HCT116 (cell line): ENCODE results near the gene PPIL1. TPM values are rescaled to one million over a fixed set of nuclear protein-coding genes. Genes with fewer than 3 reads are reported as not detected.

Experiments used
- ATAC-seq: fragments of 200-7000 bp; cut with Tn5 transposase; 2 replicates; pipeline ENCODE4 v1.9.1; 2020; ENCODE audit warnings: mild to moderate bottlenecking, moderate library complexity
- BruUV-seq: library from RNA; stranded (reverse); fragments of 400-500 nt; replicated peaks from 2 replicates; lab custom pipeline; 2021; lab: Mats Ljungman, UMichigan
- CTCF ChIA-PET: fragments of 300-600 bp; sonication (Branson Sonifier 250); formaldehyde crosslinking; loops from one replicate; lab custom pipeline; 2021; ENCODE audit warnings: antibody characterized with exemption; lab: Charles Lee
- POLR2A ChIA-PET: fragments of 300-600, 350-600 bp; sonication (Branson Sonifier 250); formaldehyde crosslinking; loops from one replicate; lab custom pipeline; 2021; ENCODE audit warnings: antibody characterized with exemption; lab: Charles Lee
- RAD21 ChIA-PET, 2 experiments: fragments of 300-600 bp; sonication (Branson Sonifier 250); formaldehyde crosslinking; loops; one replicate each; lab custom pipeline; 2023; ENCODE audit warnings: low total read pairs in 2 of 2; ENCODE audit not compliant: uncharacterized antibody in 2 of 2, unreplicated experiment in 2 of 2, low non-redundant PET in 1 of 2; lab: Charles Lee
- DNase-seq: peaks from one replicate; pipeline ENCODE4 v3.0.0-alpha.2; 2010; ENCODE audit warnings: low read depth, low spot score
- H2AFZ ChIP-seq: fragments of 200-600 bp; shearing (Covaris generic), sonication (generic); 2 replicates; pipeline ENCODE4 v1.6.1; 2017; ENCODE audit warnings: low read depth, mixed run types, mixed read lengths, antibody characterized with exemption, low read length; ENCODE audit not compliant: poor library complexity, severe bottlenecking
- H3K27ac ChIP-seq: 2 replicates; pipeline ENCODE4 v1.5.1; 2012; ENCODE audit warnings: low read depth, low read length
- H3K27me3 ChIP-seq: fragments of 200-600 bp; sonication (generic); 2 replicates; pipeline ENCODE4 v1.6.1; 2016; ENCODE audit warnings: mixed run types, low read length, mixed read lengths; ENCODE audit not compliant: insufficient read depth
- H3K36me3 ChIP-seq, 2 experiments: fragments of 200-500 bp in 1 of 2; fragments of 200-600 bp in 1 of 2; sonication (Bioruptor generic) in 1 of 2; sonication (generic) in 1 of 2; 2 replicates each; pipeline versions ENCODE4 v1.5.1 to v1.6.1; 2014 to 2016; ENCODE audit warnings: low read length in 2 of 2, inconsistent platforms in 1 of 2, mixed read lengths in 1 of 2, mixed run types in 1 of 2; ENCODE audit not compliant: insufficient read depth in 2 of 2, control insufficient read depth in 1 of 2
- H3K4me1 ChIP-seq, 2 experiments: fragments of 200-600 bp in 1 of 2; sonication (generic) in 1 of 2; 2 replicates each; pipeline versions ENCODE4 v1.5.1 to v1.6.1; 2012 to 2017; ENCODE audit warnings: low read length in 2 of 2, inconsistent platforms in 1 of 2, mild to moderate bottlenecking in 1 of 2, mixed read lengths in 1 of 2, mixed run types in 1 of 2, moderate library complexity in 1 of 2; ENCODE audit not compliant: insufficient read depth in 2 of 2, control insufficient read depth in 1 of 2
- H3K4me2 ChIP-seq: fragments of 200-600 bp; sonication (generic); 2 replicates; pipeline ENCODE4 v1.6.1; 2017; ENCODE audit warnings: mixed run types, low read length, mixed read lengths
- H3K4me3 ChIP-seq, 2 experiments: fragments of 200-600 bp in 1 of 2; sonication (generic) in 1 of 2; replicated peaks in 1 of 2; 2 replicates each; pipeline ENCODE4 v1.5.1; 2011 to 2016; ENCODE audit warnings: low read length in 2 of 2, control low read depth in 1 of 2, low read depth in 1 of 2, mild to moderate bottlenecking in 1 of 2, mixed read lengths in 1 of 2, mixed run types in 1 of 2
- H3K79me2 ChIP-seq: fragments of 200-600 bp; sonication (generic); 2 replicates; pipeline ENCODE4 v1.6.1; 2017; ENCODE audit warnings: mild to moderate bottlenecking, mixed run types, low read length, moderate library complexity, mixed read lengths; ENCODE audit not compliant: insufficient read depth
- H3K9ac ChIP-seq: fragments of 200-600 bp; sonication (generic); 2 replicates; pipeline ENCODE4 v1.6.1; 2016; ENCODE audit warnings: low read length, mixed read lengths
- H3K9me2 ChIP-seq: fragments of 200-600 bp; sonication (generic), shearing (Covaris generic); 2 replicates; pipeline ENCODE4 v1.6.1; 2017; ENCODE audit warnings: mixed run types, mild to moderate bottlenecking, moderate library complexity; ENCODE audit not compliant: insufficient read depth
- H3K9me3 ChIP-seq, 2 experiments: fragments of 200-500 bp in 1 of 2; fragments of 200-600 bp in 1 of 2; sonication (Bioruptor generic) in 1 of 2; sonication (generic) in 1 of 2; 2 replicates each; pipeline ENCODE4 v1.6.1; 2014 to 2017; ENCODE audit warnings: low read length in 2 of 2, mixed read lengths in 2 of 2, inconsistent platforms in 1 of 2, low read depth in 1 of 2, mild to moderate bottlenecking in 1 of 2, mixed run types in 1 of 2, moderate library complexity in 1 of 2; ENCODE audit not compliant: control insufficient read depth in 1 of 2, insufficient read depth in 1 of 2
- H4K20me1 ChIP-seq: fragments of 200-600 bp; sonication (generic), shearing (Covaris generic); 2 replicates; pipeline ENCODE4 v1.6.1; 2017; ENCODE audit warnings: mixed run types, mild to moderate bottlenecking, moderate library complexity; ENCODE audit not compliant: insufficient read depth
- CBX3 ChIP-seq: IDR thresholded peaks from 2 replicates; pipeline ENCODE4 v1.6.1; 2012; ENCODE audit warnings: low read depth
- EGR1 ChIP-seq: IDR thresholded peaks from 2 replicates; pipeline ENCODE4 v1.6.1; 2012; ENCODE audit warnings: low read depth
- ELF1 ChIP-seq: IDR thresholded peaks from 2 replicates; pipeline ENCODE4 v1.6.1; 2012; ENCODE audit warnings: low read depth, borderline replicate concordance
- EZH2 ChIP-seq: fragments of 200-600 bp; sonication (generic); IDR thresholded peaks from 2 replicates; pipeline ENCODE4 v1.6.1; 2017; ENCODE audit warnings: antibody characterized with exemption, mixed run types
- JUND ChIP-seq: IDR thresholded peaks from 2 replicates; pipeline ENCODE4 v1.6.1; 2012
- POLR2AphosphoS5 ChIP-seq: IDR thresholded peaks from 2 replicates; pipeline ENCODE4 v1.6.1; 2011; ENCODE audit warnings: mild to moderate bottlenecking, low read depth, low read length, moderate library complexity
- RAD21 ChIP-seq: IDR thresholded peaks from 2 replicates; pipeline ENCODE4 v1.6.1; 2012; ENCODE audit warnings: low read depth, mild to moderate bottlenecking
- SIN3A ChIP-seq: IDR thresholded peaks from 2 replicates; pipeline ENCODE4 v1.6.1; 2012; ENCODE audit warnings: low read depth
- YY1 ChIP-seq: IDR thresholded peaks from 2 replicates; pipeline ENCODE4 v1.6.1; 2011; ENCODE audit warnings: low read length, low read depth, moderate library complexity, mild to moderate bottlenecking; ENCODE audit not compliant: insufficient replicate concordance; ENCODE audit errors: extremely low read depth
- intact Hi-C: fragments of 100-400 bp; cut with micrococcal nuclease; formaldehyde crosslinking; loops from 2 replicates; pipeline ENCODE4 v1.10.0; 2022
- total RNA-seq: library from RNA; stranded (reverse); gene quantifications from one replicate; pipeline ENCODE4 v1.2.1, GENCODE V29; 2021; ENCODE audit not compliant: unreplicated experiment
- TF ChIP-seq, protein P1 (sequence below): IDR thresholded peaks from 2 replicates; pipeline ENCODE4 v1.6.1; 2012; ENCODE audit warnings: low read depth

Gene PPIL1
- total RNA-seq, 1 experiment from 2014 or later, result 42.0 TPM

DNA sequence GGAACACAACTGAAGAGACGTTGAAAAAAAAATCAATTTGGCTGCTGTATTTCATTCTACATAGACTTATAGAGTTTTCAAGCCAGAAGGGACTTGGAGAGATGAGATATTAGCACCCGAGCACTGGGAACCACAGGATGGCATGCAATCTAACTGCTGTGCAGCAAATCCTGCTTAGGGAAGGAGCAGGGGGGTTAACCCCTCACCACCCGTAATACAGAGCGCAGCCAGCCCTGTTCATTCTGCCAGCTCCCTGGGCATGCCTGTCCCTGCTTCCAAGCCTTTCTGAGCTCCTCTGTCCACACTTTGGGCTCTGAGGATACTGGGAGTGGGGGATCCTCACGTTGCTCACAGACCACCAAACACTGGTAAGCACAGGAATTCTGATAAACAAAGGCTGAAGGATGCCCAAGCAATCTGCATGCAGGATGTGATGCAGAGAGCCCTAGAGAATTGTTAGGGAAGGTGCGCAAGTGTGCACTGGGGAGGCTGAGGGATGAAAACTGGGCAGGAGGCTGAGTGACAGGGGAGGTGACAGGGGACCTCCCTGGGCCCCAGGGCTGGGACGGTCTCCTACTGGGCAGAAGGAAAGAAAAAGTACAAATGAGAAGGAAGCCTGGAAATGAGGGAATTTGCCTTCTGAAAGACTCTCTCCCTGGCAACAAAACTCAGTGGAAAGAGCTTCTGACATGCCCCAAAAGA lies 69.4 kb downstream of the PPIL1 start:
- BruUV-seq, result no TSS peak
- no peak for DNase-seq
- no peak for TF ChIP-seq EGR1
- TF ChIP-seq EZH2, result no peak
- TF ChIP-seq POLR2AphosphoS5, result no peak
- TF ChIP-seq JUND, result no peak
- TF ChIP-seq SIN3A, result no peak
- no peak for TF ChIP-seq CBX3
- no peak for TF ChIP-seq RAD21
- TF ChIP-seq YY1, result no peak
- TF ChIP-seq, protein P1, sequence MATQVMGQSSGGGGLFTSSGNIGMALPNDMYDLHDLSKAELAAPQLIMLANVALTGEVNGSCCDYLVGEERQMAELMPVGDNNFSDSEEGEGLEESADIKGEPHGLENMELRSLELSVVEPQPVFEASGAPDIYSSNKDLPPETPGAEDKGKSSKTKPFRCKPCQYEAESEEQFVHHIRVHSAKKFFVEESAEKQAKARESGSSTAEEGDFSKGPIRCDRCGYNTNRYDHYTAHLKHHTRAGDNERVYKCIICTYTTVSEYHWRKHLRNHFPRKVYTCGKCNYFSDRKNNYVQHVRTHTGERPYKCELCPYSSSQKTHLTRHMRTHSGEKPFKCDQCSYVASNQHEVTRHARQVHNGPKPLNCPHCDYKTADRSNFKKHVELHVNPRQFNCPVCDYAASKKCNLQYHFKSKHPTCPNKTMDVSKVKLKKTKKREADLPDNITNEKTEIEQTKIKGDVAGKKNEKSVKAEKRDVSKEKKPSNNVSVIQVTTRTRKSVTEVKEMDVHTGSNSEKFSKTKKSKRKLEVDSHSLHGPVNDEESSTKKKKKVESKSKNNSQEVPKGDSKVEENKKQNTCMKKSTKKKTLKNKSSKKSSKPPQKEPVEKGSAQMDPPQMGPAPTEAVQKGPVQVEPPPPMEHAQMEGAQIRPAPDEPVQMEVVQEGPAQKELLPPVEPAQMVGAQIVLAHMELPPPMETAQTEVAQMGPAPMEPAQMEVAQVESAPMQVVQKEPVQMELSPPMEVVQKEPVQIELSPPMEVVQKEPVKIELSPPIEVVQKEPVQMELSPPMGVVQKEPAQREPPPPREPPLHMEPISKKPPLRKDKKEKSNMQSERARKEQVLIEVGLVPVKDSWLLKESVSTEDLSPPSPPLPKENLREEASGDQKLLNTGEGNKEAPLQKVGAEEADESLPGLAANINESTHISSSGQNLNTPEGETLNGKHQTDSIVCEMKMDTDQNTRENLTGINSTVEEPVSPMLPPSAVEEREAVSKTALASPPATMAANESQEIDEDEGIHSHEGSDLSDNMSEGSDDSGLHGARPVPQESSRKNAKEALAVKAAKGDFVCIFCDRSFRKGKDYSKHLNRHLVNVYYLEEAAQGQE, result no peak
- TF ChIP-seq ELF1, result no peak
- TF ChIP-seq, all 23 proteins: peak for 0
- Histone ChIP-seq H3K27ac (no peak overlapping the region), H4K20me1 (no peaks in the 10 kb centered on the region), H3K27me3 (peaks cover 10% of the 10 kb centered on the region; the same call in 1 of the 2 replicates), H3K9ac (no peak overlapping the region), H3K4me2 (no peak overlapping the region), H3K4me1 (no peaks in the 10 kb centered on the region), H3K79me2 (no peaks in the 10 kb centered on the region), H3K9me2 (no peaks in the 10 kb centered on the region), H3K36me3 (no peaks in the 10 kb centered on the region), H3K4me3 (no peak overlapping the region), H2AFZ (no peak overlapping the region), H3K9me3 (no peaks in the 10 kb centered on the region)
- ChIA-PET RAD21 (no interaction called here), CTCF (no interaction called here), POLR2A (no interaction called here)
- ATAC-seq, result no peak
- intact Hi-C loops, result no loop called here

Other genes with a start within 250 kb of the PPIL1 start
- 179 TPM for gene CDKN1A, start 196.1 kb downstream of the PPIL1 start, total RNA-seq
- gene RAB44, start 177.0 kb downstream of the PPIL1 start, total RNA-seq, result 0.05 TPM
- not detected for gene CPNE5, start 35.4 kb downstream of the PPIL1 start, total RNA-seq
- gene C6orf89, start 11.1 kb upstream of the PPIL1 start, total RNA-seq, result 32.9 TPM
- 0.59 TPM for gene PI16, start 79.9 kb upstream of the PPIL1 start, total RNA-seq
- gene MTCH1, start 111.4 kb upstream of the PPIL1 start, total RNA-seq, result 161 TPM
- 0.10 TPM for gene FGD2, start 130.9 kb upstream of the PPIL1 start, total RNA-seq